Type B pancreatic cell (in vitro differentiated cells): ENCODE results near the gene CFAP410. TPM values are rescaled to one million over a fixed set of nuclear protein-coding genes. Genes with fewer than 3 reads are reported as not detected.

ENCODE experiments used
- DNase-seq: peaks from one replicate; pipeline ENCODE4 v3.0.0; 2021; ENCODE audit warnings: mixed read lengths; ENCODE audit not compliant: unreplicated experiment; ENCODE audit errors: extremely low spot score
- H3K27ac Mint-ChIP-seq: 2 replicates; pipeline ENCODE4 v1.8.0; 2021; ENCODE audit warnings: mild to moderate bottlenecking, mixed read lengths
- H3K27me3 Mint-ChIP-seq: 2 replicates; pipeline ENCODE4 v1.8.0; 2021; ENCODE audit warnings: mixed read lengths
- H3K36me3 Mint-ChIP-seq: 2 replicates; pipeline ENCODE4 v1.8.0; 2021; ENCODE audit warnings: mixed read lengths
- H3K4me1 Mint-ChIP-seq: one replicate; pipeline ENCODE4 v1.8.0; 2021; ENCODE audit warnings: mixed read lengths; ENCODE audit not compliant: unreplicated experiment
- H3K4me3 Mint-ChIP-seq: 2 replicates; pipeline ENCODE4 v1.8.0; 2021; ENCODE audit warnings: mild to moderate bottlenecking, mixed read lengths
- H3K9me3 Mint-ChIP-seq: 2 replicates; pipeline ENCODE4 v1.8.0; 2021; ENCODE audit warnings: mixed read lengths
- CTCF ChIP-seq: fragments of 200-600 bp; sonication (generic); conservative IDR thresholded peaks from 2 replicates; pipeline ENCODE4 v1.5.0; 2021; ENCODE audit warnings: antibody characterized with exemption, mild to moderate bottlenecking
- total RNA-seq: library from RNA; stranded (reverse); gene quantifications from 2 replicates; pipeline ENCODE4 v1.2.1, GENCODE V29; 2021; ENCODE audit warnings: low replicate concordance

The CFAP410 gene
- total RNA-seq, 1 donor from 2014 or later: 15.1 TPM

GRCh38 chr21:44293551-44294231 lies 45.5 kb downstream of the CFAP410 start:
- H3K4me1 Mint-ChIP-seq: peaks cover 4% of the 10 kb centered on the region
- no peaks in the 10 kb centered on the region for H3K36me3 Mint-ChIP-seq
- no peak for DNase-seq
- no peak overlapping the region for H3K27ac Mint-ChIP-seq
- TF ChIP-seq CTCF: no peak
- H3K4me3 Mint-ChIP-seq: no peak overlapping the region
- H3K27me3 Mint-ChIP-seq: no peaks in the 10 kb centered on the region
- H3K9me3 Mint-ChIP-seq: no peaks in the 10 kb centered on the region

- TF ChIP-seq CTCF: no peak
- no peaks in the 10 kb centered on the region for H3K4me1 Mint-ChIP-seq
- no peaks in the 10 kb centered on the region for H3K9me3 Mint-ChIP-seq
- no peak overlapping the region for H3K4me3 Mint-ChIP-seq
- DNase-seq: no peak
- no peaks in the 10 kb centered on the region for H3K27me3 Mint-ChIP-seq
- H3K36me3 Mint-ChIP-seq: no peaks in the 10 kb centered on the region
- H3K27ac Mint-ChIP-seq: no peak overlapping the region
Observed at GRCh38 chr21:44292812-44293195, 46.4 kb downstream of the CFAP410 start.

- no peak overlapping the region for H3K27ac Mint-ChIP-seq
- no peaks in the 10 kb centered on the region for H3K9me3 Mint-ChIP-seq
- H3K27me3 Mint-ChIP-seq: no peaks in the 10 kb centered on the region
- no peak overlapping the region for H3K4me3 Mint-ChIP-seq
- no peak for TF ChIP-seq CTCF
- no peaks in the 10 kb centered on the region for H3K4me1 Mint-ChIP-seq
- no peak for DNase-seq
- H3K36me3 Mint-ChIP-seq: no peaks in the 10 kb centered on the region
Observed at GRCh38 chr21:44291936-44292811, 47.0 kb downstream of the CFAP410 start.

- H3K36me3 Mint-ChIP-seq: no peaks in the 10 kb centered on the region
- no peaks in the 10 kb centered on the region for H3K4me1 Mint-ChIP-seq
- H3K27ac Mint-ChIP-seq: no peak overlapping the region
- H3K27me3 Mint-ChIP-seq: no peaks in the 10 kb centered on the region
- no peaks in the 10 kb centered on the region for H3K9me3 Mint-ChIP-seq
- DNase-seq: no peak
- TF ChIP-seq CTCF: no peak
- H3K4me3 Mint-ChIP-seq: no peak overlapping the region
Observed at GRCh38 chr21:44291078-44291935, 47.9 kb downstream of the CFAP410 start.

- no peaks in the 10 kb centered on the region for H3K4me1 Mint-ChIP-seq
- no peak for DNase-seq
- H3K27me3 Mint-ChIP-seq: no peaks in the 10 kb centered on the region
- H3K27ac Mint-ChIP-seq: no peak overlapping the region
- no peak for TF ChIP-seq CTCF
- no peaks in the 10 kb centered on the region for H3K36me3 Mint-ChIP-seq
- no peaks in the 10 kb centered on the region for H3K9me3 Mint-ChIP-seq
- no peak overlapping the region for H3K4me3 Mint-ChIP-seq
Observed at GRCh38 chr21:44290327-44291077, 48.7 kb downstream of the CFAP410 start.
